ENCODE data around the gene ZNF385C. TPM values are rescaled to one million over a fixed set of nuclear protein-coding genes. Genes with fewer than 3 reads are reported as not detected.

Gene ZNF385C
- total RNA-seq, 4 donors from 2014 or later = not detected

- Histone ChIP-seq H3K4me3 (no peak overlapping the region), H3K27me3 (no peaks in the 10 kb centered on the region), H3K36me3 (peaks cover 0 to 38% of the 10 kb centered on the region in 2 donors), H3K4me1 (peaks cover 0 to 91% (median 30%) of the 10 kb centered on the region in 3 donors), H3K9me3 (no peaks in the 10 kb centered on the region), H3K27ac (peak overlapping the region in 2 of 4 donors; percentile 19 to 30)
- ATAC-seq = no peak
- 50 to 100% methylated on average over 1 to 4 of the region's 7 CpGs for WGBS, 2 donors (ENCODE audit: low coverage in 1 of 2)
- TF ChIP-seq POLR2A (IDR thresholded peaks at IDR 0.05) (no peak), EP300 (IDR thresholded peaks at IDR 0.05) (no peak), POLR2AphosphoS5 (IDR thresholded peaks at IDR 0.05) (no peak)
These were observed 40.6 kb upstream of the ZNF385C start for GRCh38 chr17:42138749-42139492.

GRCh38 chr17:42136654-42137051 lies 38.4 kb upstream of the ZNF385C start:
- Histone ChIP-seq H3K4me3 (no peak overlapping the region), H3K36me3 (peaks cover 0 to 29% of the 10 kb centered on the region in 2 donors), H3K9me3 (no peaks in the 10 kb centered on the region), H3K27me3 (no peaks in the 10 kb centered on the region), H3K4me1 (peaks cover 0 to 92% (median 21%) of the 10 kb centered on the region in 3 donors), H3K27ac (peak overlapping the region in 3 of 4 donors; percentile 59 to 71 (median 61))
- no peak for TF ChIP-seq EP300 (IDR thresholded peaks at IDR 0.05)
- TF ChIP-seq POLR2A (IDR thresholded peaks at IDR 0.05) = no peak
- no peak for TF ChIP-seq CTCF (IDR thresholded peaks at IDR 0.05)
- TF ChIP-seq POLR2AphosphoS5 (IDR thresholded peaks at IDR 0.05) = no peak
- WGBS, 2 donors (ENCODE audit: low coverage in 1 of 2) = 70 to 93% methylated on average over 3 of the region's 3 CpGs
- no peak for ATAC-seq

GRCh38 chr17:42135664-42136653 lies 37.7 kb upstream of the ZNF385C start:
- Histone ChIP-seq H3K36me3 (peaks cover 0 to 22% of the 10 kb centered on the region in 2 donors), H3K4me1 (peaks cover 0 to 92% (median 25%) of the 10 kb centered on the region in 3 donors), H3K9me3 (no peaks in the 10 kb centered on the region), H3K27me3 (no peaks in the 10 kb centered on the region), H3K27ac (peak overlapping the region in 3 of 4 donors; percentile 59 to 71 (median 61)), H3K4me3 (no peak overlapping the region)
- WGBS, 2 donors (ENCODE audit: low coverage in 1 of 2) = 56 to 57% methylated on average over 11 of the region's 15 CpGs
- TF ChIP-seq EP300 (IDR thresholded peaks at IDR 0.05) = no peak
- peak; percentile 42 for TF ChIP-seq POLR2AphosphoS5 (IDR thresholded peaks at IDR 0.05)
- peak; percentile 66 for ATAC-seq

GRCh38 chr17:42135151-42135550 lies 36.9 kb upstream of the ZNF385C start:
- Histone ChIP-seq H3K4me3 (no peak overlapping the region), H3K27me3 (no peaks in the 10 kb centered on the region), H3K27ac (peak overlapping the region in 3 of 4 donors; percentile 59 to 71 (median 61)), H3K4me1 (peaks cover 0 to 96% (median 32%) of the 10 kb centered on the region in 3 donors), H3K36me3 (peaks cover 0 to 26% of the 10 kb centered on the region in 2 donors), H3K9me3 (no peaks in the 10 kb centered on the region)
- TF ChIP-seq CTCF (IDR thresholded peaks at IDR 0.05) (no peak), EP300 (IDR thresholded peaks at IDR 0.05) (no peak), POLR2AphosphoS5 (IDR thresholded peaks at IDR 0.05) (no peak), POLR2A (IDR thresholded peaks at IDR 0.05) (no peak)
- no peak for ATAC-seq
- WGBS, 2 donors (ENCODE audit: low coverage in 1 of 2) = 78 to 84% methylated on average over 3 to 4 of the region's 6 CpGs

- Histone ChIP-seq H3K27ac (peak overlapping the region in 3 of 4 donors; percentile 49 to 66 (median 64)), H3K4me3 (no peak overlapping the region), H3K27me3 (no peaks in the 10 kb centered on the region), H3K36me3 (peaks cover 0 to 42% of the 10 kb centered on the region in 2 donors), H3K4me1 (peaks cover 0 to 95% (median 34%) of the 10 kb centered on the region in 3 donors), H3K9me3 (no peaks in the 10 kb centered on the region)
- no peak for ATAC-seq
- WGBS, 2 donors (ENCODE audit: low coverage in 1 of 2) = 10 to 42% methylated on average over 2 to 3 of the region's 4 CpGs
- TF ChIP-seq EP300 (IDR thresholded peaks at IDR 0.05) = no peak
- no peak for TF ChIP-seq POLR2A (IDR thresholded peaks at IDR 0.05)
- no peak for TF ChIP-seq POLR2AphosphoS5 (IDR thresholded peaks at IDR 0.05)
- no peak for TF ChIP-seq CTCF (IDR thresholded peaks at IDR 0.05)
These were observed 35.3 kb upstream of the ZNF385C start for GRCh38 chr17:42133461-42134041.
